ENCODE results near the gene CDH4.

- TF ChIP-seq SIN3A (IDR thresholded peaks at IDR 0.05; ENCODE audit: borderline replicate concordance, insufficient read depth, low read length), result no peak
- no peak for TF ChIP-seq REST (IDR thresholded peaks at IDR 0.05; ENCODE audit: insufficient read depth in 1 of 2, low read depth in 2 of 2, low read length in 2 of 2)
- TF ChIP-seq POLR2AphosphoS5 (IDR thresholded peaks at IDR 0.05; ENCODE audit: low read depth, low read length), result no peak; the same call in 1 of the 2 replicates
- no peak for TF ChIP-seq TAF1 (IDR thresholded peaks at IDR 0.05; ENCODE audit: borderline replicate concordance, insufficient read depth, low read length)
These were observed 174.3 kb downstream of the CDH4 start for GRCh38 chr20:61426352-61426751.

All from PFSK-1 (cell line).